BJ (cell line): ENCODE data around the gene FAM107B. TPM values are rescaled to one million over a fixed set of nuclear protein-coding genes. Genes with fewer than 3 reads are reported as not detected.
A peak's percentile ranks its signal among the peaks of the same experiment; 100 is the strongest.
"Not testable (repeated sequence)": the region's sequence is repeated elsewhere in the genome, so short reads cannot be mapped to it uniquely, and the experiment has no call there.

Source experiments
- CTCF ChIA-PET: fragments of 350-600 bp; formaldehyde crosslinking; extraction: SDS; loops from one replicate; lab custom pipeline; 2021; ENCODE audit warnings: antibody characterized with exemption, inconsistent platforms; lab: Yijun Ruan, JAX
- POLR2A ChIA-PET: fragments of 300-600 bp; sonication (Branson Sonifier 250); formaldehyde crosslinking; extraction: SDS; loops from one replicate; lab custom pipeline; 2021; ENCODE audit warnings: antibody characterized with exemption; lab: Charles Lee
- DNase-seq: peaks from one replicate; pipeline ENCODE4 v3.0.0-alpha.2; 2011; ENCODE audit warnings: low read depth
- H3K27me3 ChIP-seq: 2 replicates; pipeline ENCODE4 v1.6.0; 2011; ENCODE audit warnings: low read length; ENCODE audit not compliant: control insufficient read depth, insufficient read depth
- H3K36me3 ChIP-seq: 2 replicates; pipeline ENCODE4 v1.5.1; 2011; ENCODE audit warnings: low read length; ENCODE audit not compliant: control insufficient read depth, insufficient read depth
- H3K4me3 ChIP-seq: 2 replicates; pipeline ENCODE4 v1.5.1; 2011; ENCODE audit warnings: low read depth, mild to moderate bottlenecking, control low read depth, low read length
- CTCF ChIP-seq: IDR thresholded peaks from 2 replicates; pipeline ENCODE4 v1.5.1; 2011; ENCODE audit warnings: low read depth, mild to moderate bottlenecking, control low read depth, inconsistent platforms, low read length, moderate library complexity; ENCODE audit not compliant: insufficient read depth
- polyA plus RNA-seq: library from polyadenylated mRNA; depleted of rRNA; stranded (reverse); fragments of >200 nt; gene quantifications from 2 replicates; pipeline ENCODE4 v1.2.3, GENCODE V29; 2011

The FAM107B gene
- polyA plus RNA-seq, 1 experiment, result 11.3 TPM

DNA sequence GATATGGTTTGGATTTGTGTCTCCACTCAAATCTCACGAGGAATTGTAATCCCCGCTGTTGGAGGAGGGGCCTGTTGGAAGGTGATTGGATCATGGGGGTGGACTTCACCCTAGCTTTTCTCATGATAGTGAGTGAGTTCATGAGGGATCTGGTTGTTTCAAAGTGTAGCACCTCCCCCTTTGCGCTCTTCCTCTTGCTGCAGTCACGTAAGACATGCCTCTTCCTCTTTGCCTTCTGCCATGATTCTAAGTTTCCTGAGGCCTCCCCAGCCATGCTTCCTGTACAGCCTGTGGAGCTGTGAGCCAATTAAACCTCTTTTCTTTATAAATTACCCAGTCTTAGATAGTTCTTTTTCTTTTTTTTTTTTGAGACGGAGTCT is 46.1 kb upstream of the FAM107B start:
- ChIA-PET POLR2A (no interaction called here), CTCF (interaction anchor here (2.5 to 2.7 kb wide), 2 partner anchors 283 to 322 kb away, joined by 15 to 17 read pairs; no protein-coding TSS in a partner anchor)
- no peak for DNase-seq
- TF ChIP-seq CTCF, result no peak
- no peak overlapping the region for H3K4me3 ChIP-seq
- H3K36me3 ChIP-seq, result no peaks in the 10 kb centered on the region
- H3K27me3 ChIP-seq, result no peaks in the 10 kb centered on the region

DNA sequence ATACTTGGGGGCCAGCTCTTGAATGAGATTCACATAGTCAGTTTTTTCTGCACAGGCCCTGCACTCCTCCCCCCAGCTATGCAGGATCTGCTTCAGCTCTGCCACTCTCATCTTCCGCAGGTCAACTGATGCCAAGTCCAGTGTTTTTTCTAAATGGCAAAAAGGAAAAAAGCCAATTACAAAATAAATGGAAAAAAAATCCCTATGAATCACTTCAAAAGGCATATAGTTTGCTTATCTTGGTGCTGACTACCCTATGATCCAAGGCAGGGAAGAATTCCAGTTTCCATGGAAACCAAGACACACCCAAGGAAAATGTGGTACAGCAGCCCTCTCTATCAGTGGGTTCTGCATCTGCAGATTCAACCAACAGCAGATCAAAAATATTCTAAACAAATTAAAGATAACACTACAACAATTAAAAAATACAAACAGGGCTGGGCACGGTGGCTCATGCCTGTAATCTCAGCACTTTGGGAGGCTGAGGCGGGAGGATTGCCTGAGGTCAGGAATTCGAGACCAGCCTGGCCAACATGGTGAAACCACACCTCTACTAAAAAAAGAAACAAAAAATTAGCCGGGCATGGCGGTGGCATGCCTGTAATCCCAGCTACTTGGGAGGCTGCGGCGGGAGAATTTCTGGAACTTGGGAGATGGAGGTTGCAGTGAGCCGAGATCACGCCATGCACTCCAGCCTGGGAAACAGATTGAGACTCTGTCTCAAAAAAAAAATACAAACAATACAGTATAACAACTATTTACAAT is 45.5 kb upstream of the FAM107B start:
- Histone ChIP-seq H3K27me3 (no peaks in the 10 kb centered on the region), H3K4me3 (no peak overlapping the region), H3K36me3 (no peaks in the 10 kb centered on the region)
- DNase-seq, result peak; percentile 59
- ChIA-PET POLR2A (no interaction called here), CTCF (interaction anchor here (0.8 to 2.7 kb wide), 4 partner anchors 9 to 321 kb away, joined by 3 to 17 read pairs (median 10); no protein-coding TSS in a partner anchor)
- TF ChIP-seq CTCF, result 0 out of 2 replicates have a peak, but pooled peaks have one; percentile 20

GRCh38 chr10:14816717-14817116 is 42.0 kb upstream of the FAM107B start:
- H3K36me3 ChIP-seq, DNase-seq, H3K4me3 ChIP-seq, POLR2A ChIA-PET, H3K27me3 ChIP-seq: not testable (repeated sequence)
- CTCF ChIA-PET, result interaction anchor here (2.0 kb wide), 1 partner anchor 280 kb away, joined by 5 read pairs; no protein-coding TSS in a partner anchor

DNA sequence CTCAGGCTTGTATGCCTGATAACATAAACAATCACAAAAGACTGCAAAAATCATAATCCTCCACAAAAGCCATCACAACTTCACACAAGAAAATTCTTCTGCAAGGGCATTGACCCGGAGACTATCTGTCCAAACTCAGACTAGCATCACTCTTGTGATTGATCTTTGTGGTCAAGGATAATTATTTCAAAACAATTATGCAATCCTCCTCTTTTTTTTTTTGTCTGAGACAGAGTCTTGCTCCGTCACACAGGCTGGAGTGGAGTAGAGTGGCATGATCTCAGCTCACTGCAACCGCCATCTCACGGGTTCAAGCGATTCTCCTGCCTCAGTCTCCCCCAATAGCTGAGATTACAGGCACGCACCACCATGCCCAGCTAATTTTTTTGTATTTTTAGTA is 41.0 kb upstream of the FAM107B start:
- 0 out of 2 replicates have a peak, but pooled peaks cover 2% of the 10 kb centered on the region for H3K27me3 ChIP-seq
- no peak for TF ChIP-seq CTCF
- CTCF ChIA-PET, result interaction anchor here (2.0 kb wide), 1 partner anchor 279 kb away, joined by 5 read pairs; no protein-coding TSS in a partner anchor
- no peaks in the 10 kb centered on the region for H3K36me3 ChIP-seq
- no peak overlapping the region for H3K4me3 ChIP-seq
- no peak for DNase-seq
- POLR2A ChIA-PET, result no interaction called here

GRCh38 chr10:14812271-14812670 is 37.6 kb upstream of the FAM107B start:
- Histone ChIP-seq H3K4me3 (no peak overlapping the region), H3K27me3 (0 out of 2 replicates have a peak, but pooled peaks cover 2% of the 10 kb centered on the region), H3K36me3 (no peaks in the 10 kb centered on the region)
- TF ChIP-seq CTCF, result no peak
- DNase-seq, result no peak
- POLR2A ChIA-PET, result no interaction called here
- CTCF ChIA-PET, result interaction anchor here (1.4 to 2.1 kb wide), 2 partner anchors 10 kb away, joined by 3 to 7 read pairs; no protein-coding TSS in a partner anchor
